HT-29 (cell line): ENCODE measurements around the gene FAM110C. TPM values are rescaled to one million over a fixed set of nuclear protein-coding genes. Genes with fewer than 3 reads are reported as not detected.

Experiments
- total RNA-seq: library from RNA; depleted of rRNA; stranded (reverse); fragments of >200 nt; shearing (Covaris generic); gene quantifications from 2 replicates; pipeline ENCODE4 v1.2.3, GENCODE V29; 2014; rRNA removed

The FAM110C gene
- total RNA-seq, 1 experiment from 2014 or later = 33.7 TPM

Other genes starting within 250 kb of the FAM110C start
- 33.6 and 36.9 TPM in 2 replicates for gene SH3YL1, start 217.5 kb upstream of the FAM110C start, total RNA-seq
- 114 and 136 TPM in 2 replicates for gene ACP1, start 218.4 kb upstream of the FAM110C start, total RNA-seq
- not detected in 2 replicates for gene ALKAL2, start 241.6 kb upstream of the FAM110C start, total RNA-seq